Activated CD4-positive, alpha-beta memory T cell treated with anti-CD3 and anti-CD28 coated beads, Interleukin-2, amount 10 ng/mL, durations not matched to agents 7 days and 5 days (primary cell): Measurements from ENCODE around the gene MATN1. TPM values are rescaled to one million over a fixed set of nuclear protein-coding genes. Genes with fewer than 3 reads are reported as not detected.

Source experiments
- CTCF ChIA-PET: fragments of 350-600 bp; sonication (Branson Sonifier 250); formaldehyde crosslinking; loops from one replicate; lab custom pipeline; 2021; ENCODE audit warnings: antibody characterized with exemption, inconsistent platforms; lab: Charles Lee
- POLR2A ChIA-PET: fragments of 350-600 bp; sonication (Branson Sonifier 250); formaldehyde crosslinking; loops from one replicate; lab custom pipeline; 2021; ENCODE audit warnings: antibody characterized with exemption; lab: Charles Lee
- DNase-seq: peaks from one replicate; pipeline ENCODE4 v3.0.0-alpha.2; 2020
- H3K27ac Mint-ChIP-seq: one replicate; pipeline ENCODE4 v1.8.0; 2021; ENCODE audit warnings: mild to moderate bottlenecking, mixed read lengths
- H3K27me3 Mint-ChIP-seq: one replicate; pipeline ENCODE4 v1.8.0; 2021; ENCODE audit warnings: mixed read lengths
- H3K36me3 Mint-ChIP-seq: one replicate; pipeline ENCODE4 v1.8.0; 2021; ENCODE audit warnings: low read depth, mixed read lengths
- H3K4me1 Mint-ChIP-seq: one replicate; pipeline ENCODE4 v1.8.0; 2021; ENCODE audit warnings: mixed read lengths
- H3K4me3 Mint-ChIP-seq: one replicate; pipeline ENCODE4 v1.8.0; 2021; ENCODE audit warnings: mild to moderate bottlenecking, mixed read lengths
- H3K9me3 Mint-ChIP-seq: one replicate; pipeline ENCODE4 v1.8.0; 2021; ENCODE audit warnings: mixed read lengths
- total RNA-seq, 2 experiments: library from RNA; stranded (reverse); gene quantifications; one replicate each; pipeline ENCODE4 v1.2.3, GENCODE V29; 2021

The MATN1 gene
- total RNA-seq, 2 experiments from 2014 or later: not detected

- CTCF ChIA-PET: interaction anchor here (0.6 to 5.9 kb wide), 6 partner anchors 19 to 742 kb away, joined by 3 to 56 read pairs (median 10); partner anchors contain the start of gene MATN1
- Mint-ChIP-seq H3K4me1 (peaks cover 99% of the 10 kb centered on the region), H3K27ac (peak overlapping the region; percentile 91), H3K36me3 (peaks cover 76% of the 10 kb centered on the region), H3K9me3 (peaks cover 2% of the 10 kb centered on the region), H3K4me3 (no peak overlapping the region), H3K27me3 (no peaks in the 10 kb centered on the region)
- no peak for DNase-seq
- POLR2A ChIA-PET: interaction anchor here (2.2 to 11.3 kb wide), 3 partner anchors 15 to 26 kb away, joined by 9 to 341 read pairs (median 18); partner anchors contain the start of gene LAPTM5
Observed at GRCh38 chr1:30742300-30742962, 19.0 kb upstream of the MATN1 start.

- Mint-ChIP-seq H3K36me3 (peaks cover 75% of the 10 kb centered on the region), H3K9me3 (peaks cover 2% of the 10 kb centered on the region), H3K4me3 (no peak overlapping the region), H3K27ac (peak overlapping the region; percentile 91), H3K4me1 (peaks cover 96% of the 10 kb centered on the region), H3K27me3 (no peaks in the 10 kb centered on the region)
- ChIA-PET POLR2A (interaction anchor here (1.2 to 11.3 kb wide), 2 partner anchors 9 to 16 kb away, joined by 8 to 341 read pairs; partner anchors contain the start of gene LAPTM5), CTCF (interaction anchor here (0.8 to 2.7 kb wide), 4 partner anchors 19 to 42 kb away, joined by 3 to 12 read pairs (median 6); no protein-coding TSS in a partner anchor)
- no peak for DNase-seq
Observed at GRCh38 chr1:30741239-30741894, 18.0 kb upstream of the MATN1 start.

- Mint-ChIP-seq H3K4me1 (peaks cover 92% of the 10 kb centered on the region), H3K27ac (peak overlapping the region; percentile 91), H3K4me3 (no peak overlapping the region), H3K36me3 (peaks cover 76% of the 10 kb centered on the region), H3K9me3 (peaks cover 2% of the 10 kb centered on the region), H3K27me3 (no peaks in the 10 kb centered on the region)
- ChIA-PET POLR2A (interaction anchor here (1.2 to 11.3 kb wide), 2 partner anchors 8 to 17 kb away, joined by 8 to 341 read pairs; partner anchors contain the start of gene LAPTM5), CTCF (interaction anchor here (0.8 to 2.7 kb wide), 4 partner anchors 20 to 43 kb away, joined by 3 to 12 read pairs (median 6); no protein-coding TSS in a partner anchor)
- no peak for DNase-seq
Observed at GRCh38 chr1:30740251-30741238, 17.2 kb upstream of the MATN1 start.

GRCh38 chr1:30739601-30740000 is 16.2 kb upstream of the MATN1 start:
- H3K4me3 Mint-ChIP-seq: no peak overlapping the region
- DNase-seq: no peak
- peaks cover 2% of the 10 kb centered on the region for H3K9me3 Mint-ChIP-seq
- no peaks in the 10 kb centered on the region for H3K27me3 Mint-ChIP-seq
- ChIA-PET POLR2A (no interaction called here), CTCF (interaction anchor here (1.1 to 2.7 kb wide), 3 partner anchors 9 to 21 kb away, joined by 3 to 12 read pairs (median 5); no protein-coding TSS in a partner anchor)
- H3K27ac Mint-ChIP-seq: no peak overlapping the region
- peaks cover 89% of the 10 kb centered on the region for H3K4me1 Mint-ChIP-seq
- H3K36me3 Mint-ChIP-seq: peaks cover 85% of the 10 kb centered on the region

GRCh38 chr1:30738715-30739559 is 15.6 kb upstream of the MATN1 start:
- Mint-ChIP-seq H3K9me3 (peaks cover 2% of the 10 kb centered on the region), H3K27me3 (no peaks in the 10 kb centered on the region), H3K4me3 (no peak overlapping the region), H3K4me1 (peaks cover 84% of the 10 kb centered on the region), H3K36me3 (peaks cover 91% of the 10 kb centered on the region), H3K27ac (peak overlapping the region; percentile 78)
- CTCF ChIA-PET: interaction anchor here (1.0 to 2.7 kb wide), 4 partner anchors 10 to 21 kb away, joined by 3 to 12 read pairs (median 4); no protein-coding TSS in a partner anchor
- no peak for DNase-seq
- POLR2A ChIA-PET: interaction anchor here (1.2 to 5.4 kb wide), 3 partner anchors 11 to 22 kb away, joined by 3 to 32 read pairs (median 7); partner anchors contain the start of gene LAPTM5

GRCh38 chr1:30738040-30738714 is 14.8 kb upstream of the MATN1 start:
- CTCF ChIA-PET: interaction anchor here (1.0 to 2.0 kb wide), 3 partner anchors 10 to 20 kb away, joined by 3 to 5 read pairs (median 3); no protein-coding TSS in a partner anchor
- Mint-ChIP-seq H3K4me1 (peaks cover 76% of the 10 kb centered on the region), H3K27ac (peak overlapping the region; percentile 78), H3K36me3 (peaks cover 91% of the 10 kb centered on the region), H3K9me3 (peaks cover 2% of the 10 kb centered on the region), H3K27me3 (no peaks in the 10 kb centered on the region), H3K4me3 (no peak overlapping the region)
- POLR2A ChIA-PET: interaction anchor here (1.2 to 5.4 kb wide), 4 partner anchors 11 to 23 kb away, joined by 3 to 32 read pairs (median 5); partner anchors contain the start of gene LAPTM5
- DNase-seq: no peak

- DNase-seq: no peak
- H3K27me3 Mint-ChIP-seq: no peaks in the 10 kb centered on the region
- no peak overlapping the region for H3K4me3 Mint-ChIP-seq
- peaks cover 94% of the 10 kb centered on the region for H3K36me3 Mint-ChIP-seq
- H3K27ac Mint-ChIP-seq: peak overlapping the region; percentile 78
- CTCF ChIA-PET: interaction anchor here (0.9 to 1.0 kb wide), 3 partner anchors 19 to 45 kb away, joined by 3 to 4 read pairs (median 4); no protein-coding TSS in a partner anchor
- H3K9me3 Mint-ChIP-seq: peaks cover 2% of the 10 kb centered on the region
- POLR2A ChIA-PET: interaction anchor here (1.2 to 5.4 kb wide), 2 partner anchors 10 to 12 kb away, joined by 3 to 32 read pairs; no protein-coding TSS in a partner anchor
- peaks cover 73% of the 10 kb centered on the region for H3K4me1 Mint-ChIP-seq
Observed at GRCh38 chr1:30737357-30738039, 14.1 kb upstream of the MATN1 start.

- Mint-ChIP-seq H3K4me1 (peaks cover 59% of the 10 kb centered on the region), H3K36me3 (peaks cover 83% of the 10 kb centered on the region), H3K27ac (peak overlapping the region; percentile 36), H3K27me3 (no peaks in the 10 kb centered on the region), H3K4me3 (no peak overlapping the region), H3K9me3 (peaks cover 2% of the 10 kb centered on the region)
- CTCF ChIA-PET: interaction anchor here (0.6 to 1.5 kb wide), 3 partner anchors 8 to 61 kb away, joined by 3 to 5 read pairs (median 4); no protein-coding TSS in a partner anchor
- DNase-seq: no peak
- POLR2A ChIA-PET: interaction anchor here (0.8 to 5.4 kb wide), 3 partner anchors 8 to 21 kb away, joined by 3 to 32 read pairs (median 11); partner anchors contain the start of gene LAPTM5
Observed at GRCh38 chr1:30735668-30736498, 12.5 kb upstream of the MATN1 start.

GRCh38 chr1:30735124-30735523 is 11.7 kb upstream of the MATN1 start:
- Mint-ChIP-seq H3K4me1 (peaks cover 51% of the 10 kb centered on the region), H3K36me3 (peaks cover 76% of the 10 kb centered on the region), H3K27me3 (no peaks in the 10 kb centered on the region), H3K27ac (peak overlapping the region; percentile 36), H3K4me3 (no peak overlapping the region), H3K9me3 (peaks cover 2% of the 10 kb centered on the region)
- ChIA-PET POLR2A (interaction anchor here (0.8 to 5.4 kb wide), 3 partner anchors 9 to 22 kb away, joined by 3 to 32 read pairs (median 11); partner anchors contain the start of gene LAPTM5), CTCF (interaction anchor here (1.2 to 1.5 kb wide), 3 partner anchors 9 to 47 kb away, joined by 4 to 5 read pairs (median 5); no protein-coding TSS in a partner anchor)
- DNase-seq: no peak
